NK-92 (cell line): ENCODE results near the gene PAM16.
"Not testable (repeated sequence)": the region's sequence is repeated elsewhere in the genome, so short reads cannot be mapped to it uniquely, and the experiment has no call there.

Experiments used
- DNase-seq: peaks from one replicate; lab custom pipeline; 2025; ENCODE audit not compliant: unreplicated experiment; lab: John Stamatoyannopoulos, UW

The PAM16 gene

DNA sequence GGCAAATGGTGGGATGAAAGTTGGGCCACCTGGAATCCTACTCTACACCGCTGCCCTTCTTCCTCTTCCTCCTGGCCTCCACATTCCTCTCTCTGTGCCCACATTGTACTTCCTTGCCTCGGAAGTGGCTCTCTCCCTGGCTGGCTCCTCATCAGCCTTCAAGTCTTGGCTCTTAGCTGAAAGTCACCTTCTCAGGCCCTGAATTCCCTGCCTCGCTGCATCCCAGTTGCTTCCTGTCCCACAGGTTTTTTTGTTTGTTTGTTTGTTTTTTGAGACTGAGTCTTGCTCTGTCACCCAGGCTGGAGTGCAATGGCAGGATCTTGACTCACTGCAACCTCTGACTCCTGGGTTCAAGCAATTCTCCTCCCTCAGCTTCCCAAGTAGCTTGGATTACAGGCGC lies 2.6 kb upstream of the PAM16 start:
- no peak for DNase-seq

DNA sequence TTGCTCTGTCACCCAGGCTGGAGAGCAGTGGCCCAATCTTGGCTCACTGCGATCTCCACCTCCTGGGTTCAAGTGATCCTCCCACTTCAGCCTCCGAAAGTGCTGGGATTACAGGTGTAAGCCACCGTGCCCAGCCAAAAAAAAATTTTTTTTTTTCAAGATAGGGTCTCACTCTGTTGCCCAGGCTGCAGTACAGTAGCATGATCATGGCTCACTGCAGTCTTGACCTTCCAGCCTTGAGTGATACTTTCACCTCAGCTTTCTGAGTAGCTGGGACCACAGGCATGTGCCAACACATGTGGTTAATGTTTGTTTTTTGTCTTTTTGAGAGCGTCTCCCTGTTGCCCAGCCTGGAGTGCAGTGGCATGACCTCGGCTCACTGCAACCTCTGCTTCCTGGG lies 1.7 kb upstream of the PAM16 start:
- DNase-seq = no peak

GRCh38 chr16:4351880-4352279 lies 759 bp upstream of the PAM16 start:
- DNase-seq = no peak

GRCh38 chr16:4350365-4350786 lies 745 bp downstream of the PAM16 start:
- DNase-seq = no peak

- no peak for DNase-seq
Observed at GRCh38 chr16:4349332-4349731, 1.8 kb downstream of the PAM16 start.

GRCh38 chr16:4347765-4348509 lies 3.2 kb downstream of the PAM16 start:
- no peak for DNase-seq

- no peak for DNase-seq
Observed at GRCh38 chr16:4347010-4347409, 4.1 kb downstream of the PAM16 start.

DNA sequence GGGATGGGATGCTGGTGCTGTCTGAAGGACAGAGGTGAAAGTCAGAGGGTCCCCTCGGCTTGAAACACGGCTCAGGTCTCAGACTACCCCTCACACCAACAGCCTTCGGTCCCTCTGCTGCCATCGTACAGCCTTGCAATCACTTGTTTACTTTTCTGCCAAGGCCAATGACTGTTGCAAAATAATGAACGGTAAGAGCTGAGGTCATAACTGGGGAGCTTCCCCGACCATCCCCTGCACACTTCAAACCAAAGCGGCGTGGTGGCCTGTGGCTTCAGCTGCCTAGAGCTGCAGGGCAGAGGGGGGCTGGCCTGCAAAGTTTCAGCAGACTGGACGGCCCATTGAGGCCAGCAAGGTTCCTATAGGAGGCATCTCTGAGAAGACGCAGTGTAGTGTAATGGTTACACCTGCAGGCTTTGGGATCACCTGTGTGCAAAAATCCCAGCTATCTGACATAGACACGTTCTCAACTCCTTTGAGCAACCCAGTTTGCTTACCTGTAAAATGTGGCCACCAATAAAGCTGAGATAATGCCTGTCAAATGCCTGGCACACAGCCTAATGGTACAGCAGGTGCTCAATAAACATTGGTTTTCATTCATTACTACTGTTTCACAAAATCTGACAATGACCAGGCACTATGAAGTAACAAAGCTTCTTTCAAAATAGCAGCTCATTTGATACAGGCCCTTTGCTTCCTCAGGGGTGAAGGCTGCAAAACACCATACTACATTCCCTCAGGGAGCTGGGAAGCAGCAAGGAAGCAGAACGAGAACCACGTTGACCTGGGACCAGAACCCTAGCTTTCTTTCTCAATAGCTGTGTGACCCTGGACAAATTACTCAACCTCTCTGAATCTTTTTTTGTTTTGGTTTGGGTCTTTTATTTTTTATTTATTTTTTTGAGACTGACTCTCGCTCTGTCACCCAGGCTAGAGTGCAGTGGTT lies 5.0 kb downstream of the PAM16 start:
- DNase-seq = no peak

GRCh38 chr16:4344983-4345835 lies 5.9 kb downstream of the PAM16 start:
- no peak for DNase-seq

DNA sequence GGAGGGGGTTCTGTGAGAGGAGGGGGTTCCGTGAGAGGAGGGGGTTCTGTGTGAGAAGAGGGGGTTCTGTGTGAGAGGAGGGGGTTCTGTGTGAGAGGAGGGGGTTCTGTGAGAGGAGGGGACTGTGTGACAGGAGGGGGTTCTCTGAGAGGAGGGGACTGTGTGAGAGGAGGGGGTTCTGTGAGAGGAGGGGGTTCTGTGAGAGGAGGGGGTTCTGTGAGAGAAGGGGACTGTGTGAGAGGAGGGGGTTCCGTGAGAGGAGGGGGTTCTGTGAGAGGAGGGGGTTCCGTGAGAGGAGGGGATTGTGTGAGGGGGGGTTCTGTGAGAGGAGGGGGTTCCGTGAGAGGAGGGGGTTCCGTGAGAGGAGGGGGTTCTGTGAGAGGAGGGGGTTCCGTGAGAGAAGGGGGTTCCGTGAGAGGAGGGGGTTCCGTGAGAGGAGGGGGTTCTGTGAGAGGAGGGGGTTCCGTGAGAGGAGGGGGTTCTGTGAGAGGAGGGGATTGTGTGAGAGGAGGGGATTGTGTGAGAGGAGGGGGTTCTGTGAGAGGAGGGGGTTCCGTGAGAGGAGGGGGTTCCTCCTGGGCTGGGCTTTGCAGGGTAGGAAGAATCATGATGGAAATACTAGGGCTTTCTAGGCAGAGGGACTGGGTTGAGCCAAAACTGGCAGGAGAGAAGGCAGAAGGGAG lies 6.7 kb downstream of the PAM16 start:
- not testable (repeated sequence) for DNase-seq

DNA sequence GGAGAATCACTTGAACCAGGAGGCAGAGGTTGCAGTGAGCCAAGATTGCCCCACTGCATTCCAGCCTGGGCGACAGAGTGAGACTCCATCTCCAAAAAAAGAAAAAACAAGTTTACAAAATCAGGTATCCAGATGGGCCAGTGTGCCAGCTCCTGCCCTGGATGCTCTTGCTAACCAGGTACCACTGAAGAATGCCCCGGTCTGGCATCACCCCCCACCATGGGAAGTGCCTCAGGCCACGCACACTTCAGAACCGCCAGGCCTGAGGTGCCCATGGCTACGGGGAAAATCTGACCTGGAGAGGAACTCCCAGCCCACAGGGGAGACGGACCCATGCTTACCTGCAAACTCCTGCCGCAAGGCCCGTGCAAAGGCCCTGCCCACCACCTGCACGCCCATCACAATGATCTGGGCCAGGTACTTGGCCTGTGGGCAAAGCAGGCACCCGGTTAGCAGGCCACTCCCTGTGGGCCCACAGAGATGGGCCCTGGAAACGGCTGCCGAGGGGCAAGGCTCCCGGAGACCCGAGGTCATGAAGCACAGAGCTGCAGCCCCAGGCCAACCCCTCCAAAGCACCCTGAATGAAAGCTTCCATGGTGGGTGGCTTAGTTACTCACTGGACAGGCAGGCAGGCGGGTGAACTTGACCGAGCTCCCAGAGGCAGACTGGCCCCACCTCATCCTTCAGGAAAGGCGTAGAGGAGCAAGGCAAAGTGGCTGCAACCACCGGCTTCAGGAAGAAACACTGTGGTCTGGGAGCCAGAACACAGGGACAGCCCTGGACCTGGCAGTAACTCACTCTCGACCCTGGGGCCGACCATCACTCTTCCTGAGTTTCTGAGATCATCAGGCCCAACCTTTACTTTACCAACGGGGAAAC lies 8.0 kb downstream of the PAM16 start:
- no peak for DNase-seq

GRCh38 chr16:4341250-4341649 lies 9.9 kb downstream of the PAM16 start:
- no peak for DNase-seq

- no peak for DNase-seq
Observed at GRCh38 chr16:4340443-4340842, 10.7 kb downstream of the PAM16 start.

- no peak for DNase-seq
Observed at GRCh38 chr16:4339909-4340308, 11.2 kb downstream of the PAM16 start.

- no peak for DNase-seq
Observed at GRCh38 chr16:4339455-4339854, 11.7 kb downstream of the PAM16 start.

DNA sequence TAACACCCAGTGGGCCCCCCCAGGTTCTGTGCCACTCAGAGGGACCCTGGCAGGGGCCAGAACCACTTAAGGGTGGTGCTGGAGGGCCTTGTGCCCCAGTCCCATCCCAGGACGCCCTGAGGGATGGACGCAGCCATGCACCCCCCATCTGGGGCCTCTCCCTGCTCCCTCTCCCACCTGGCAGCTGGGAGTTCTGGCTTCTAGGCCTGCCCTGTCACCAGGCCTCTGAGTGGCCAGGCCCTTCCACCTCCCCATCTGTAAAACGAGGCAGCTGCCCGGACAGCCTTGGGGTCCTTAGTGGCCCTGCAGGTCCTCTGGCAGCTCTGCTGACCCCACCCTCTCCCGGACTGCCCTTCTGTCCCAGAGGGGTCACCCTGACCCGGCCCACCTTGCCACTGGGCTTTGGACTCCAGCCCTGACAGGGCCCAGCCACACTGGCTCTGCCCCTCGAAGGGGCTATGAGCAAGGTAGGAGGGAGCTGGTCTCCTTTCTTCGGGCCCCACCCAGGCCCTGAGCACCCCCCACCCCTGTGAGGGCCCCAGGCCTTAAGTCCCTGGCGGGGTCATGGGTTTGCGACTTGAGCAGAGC lies 12.3 kb downstream of the PAM16 start:
- no peak for DNase-seq

DNA sequence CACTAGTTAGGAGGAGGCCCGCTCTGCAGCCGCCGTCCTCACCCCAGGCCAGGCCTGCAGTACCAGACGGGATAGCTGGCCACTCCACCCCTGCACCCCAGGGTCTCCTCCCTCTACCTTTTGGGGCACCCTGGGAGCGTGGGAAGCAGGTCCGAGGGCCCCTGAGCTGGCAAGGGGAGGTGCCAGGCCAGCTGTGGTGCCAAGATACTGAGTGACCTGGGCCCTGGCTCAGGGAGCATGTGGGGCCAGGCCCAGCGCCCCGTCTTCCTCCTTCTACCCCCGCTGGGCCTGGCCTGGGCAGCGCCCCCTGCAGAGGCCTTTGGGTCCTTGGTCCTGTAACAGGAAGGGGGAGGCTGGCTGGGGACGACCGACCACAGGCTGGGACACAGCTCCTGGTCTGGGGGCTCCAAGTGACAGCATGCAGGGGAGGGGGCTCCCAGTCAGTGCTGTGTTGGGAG lies 13.0 kb downstream of the PAM16 start:
- DNase-seq = no peak

- no peak for DNase-seq
Observed at GRCh38 chr16:4337540-4338088, 13.5 kb downstream of the PAM16 start.
